GM12864 (cell line): ENCODE measurements around the gene OR5K4.
"Not testable (repeated sequence)": the region's sequence is repeated elsewhere in the genome, so short reads cannot be mapped to it uniquely, and the experiment has no call there.

ENCODE experiments used
- DNase-seq: peaks from one replicate; pipeline ENCODE4 v3.0.0-alpha.2; 2011; ENCODE audit warnings: low read depth
- H3K4me3 ChIP-seq: 2 replicates; pipeline ENCODE4 v1.5.1; 2011; ENCODE audit warnings: mild to moderate bottlenecking, low read depth, low read length, control low read depth
- CTCF ChIP-seq: IDR thresholded peaks from 2 replicates; pipeline ENCODE4 v1.5.1; 2011; ENCODE audit warnings: low read depth, mild to moderate bottlenecking, moderate library complexity, low read length, control low read depth, inconsistent platforms; ENCODE audit errors: missing control alignments

OR5K4 gene

GRCh38 chr3:98395101-98395500 lies 41.4 kb downstream of the OR5K4 start:
- no peak for TF ChIP-seq CTCF
- no peak for DNase-seq

GRCh38 chr3:98396482-98396881 lies 42.8 kb downstream of the OR5K4 start:
- not testable (repeated sequence) for DNase-seq

More at GRCh38 chr3:98395101-98395500, 41.4 kb downstream of the OR5K4 start:
- no peak overlapping the region for H3K4me3 ChIP-seq

GRCh38 chr3:98398513-98398912 lies 44.9 kb downstream of the OR5K4 start:
- no peak for TF ChIP-seq CTCF
- H3K4me3 ChIP-seq, result no peak overlapping the region
- DNase-seq, result no peak

More at GRCh38 chr3:98396482-98396881, 42.8 kb downstream of the OR5K4 start:
- H3K4me3 ChIP-seq, result not testable (repeated sequence)

- H3K4me3 ChIP-seq, result no peak overlapping the region
- TF ChIP-seq CTCF, result no peak
- no peak for DNase-seq
Measured at GRCh38 chr3:98402507-98402906, 48.9 kb downstream of the OR5K4 start.

GRCh38 chr3:98404010-98404409 lies 50.4 kb downstream of the OR5K4 start:
- H3K4me3 ChIP-seq, result no peak overlapping the region

More at GRCh38 chr3:98404010-98404409, 50.4 kb downstream of the OR5K4 start:
- no peak for DNase-seq
- TF ChIP-seq CTCF, result no peak
